HEK293 (cell line): ENCODE measurements around the gene TMEM167A.

Experiments used
- ZBTB44 ChIP-seq: fragments of 450-650 bp; IDR thresholded peaks from 2 replicates; pipeline ENCODE4 v1.5.1; 2018; ENCODE audit warnings: missing biosample characterization, mild to moderate bottlenecking, missing genetic modification characterization
- ZNF660 ChIP-seq: fragments of 450-650 bp; IDR thresholded peaks from 2 replicates; pipeline ENCODE4 v1.5.1; 2018; ENCODE audit warnings: missing biosample characterization, mild to moderate bottlenecking, missing genetic modification characterization
- ZNF76 ChIP-seq: fragments of 450-650 bp; formaldehyde crosslinking; IDR thresholded peaks from 2 replicates; pipeline ENCODE4; 2016; ENCODE audit warnings: low read depth, missing biosample characterization, missing genetic modification characterization, borderline replicate concordance
- ZSCAN30 ChIP-seq: fragments of 450-650 bp; IDR thresholded peaks from 2 replicates; pipeline ENCODE4 v1.5.1; 2018; ENCODE audit warnings: missing biosample characterization, mild to moderate bottlenecking, missing genetic modification characterization, moderate library complexity
- TF ChIP-seq, protein P1 (sequence below): fragments of 450-650 bp; formaldehyde crosslinking; IDR thresholded peaks from 2 replicates; pipeline ENCODE4 v1.5.1; 2016; ENCODE audit warnings: missing biosample characterization, missing genetic modification characterization

DNA sequence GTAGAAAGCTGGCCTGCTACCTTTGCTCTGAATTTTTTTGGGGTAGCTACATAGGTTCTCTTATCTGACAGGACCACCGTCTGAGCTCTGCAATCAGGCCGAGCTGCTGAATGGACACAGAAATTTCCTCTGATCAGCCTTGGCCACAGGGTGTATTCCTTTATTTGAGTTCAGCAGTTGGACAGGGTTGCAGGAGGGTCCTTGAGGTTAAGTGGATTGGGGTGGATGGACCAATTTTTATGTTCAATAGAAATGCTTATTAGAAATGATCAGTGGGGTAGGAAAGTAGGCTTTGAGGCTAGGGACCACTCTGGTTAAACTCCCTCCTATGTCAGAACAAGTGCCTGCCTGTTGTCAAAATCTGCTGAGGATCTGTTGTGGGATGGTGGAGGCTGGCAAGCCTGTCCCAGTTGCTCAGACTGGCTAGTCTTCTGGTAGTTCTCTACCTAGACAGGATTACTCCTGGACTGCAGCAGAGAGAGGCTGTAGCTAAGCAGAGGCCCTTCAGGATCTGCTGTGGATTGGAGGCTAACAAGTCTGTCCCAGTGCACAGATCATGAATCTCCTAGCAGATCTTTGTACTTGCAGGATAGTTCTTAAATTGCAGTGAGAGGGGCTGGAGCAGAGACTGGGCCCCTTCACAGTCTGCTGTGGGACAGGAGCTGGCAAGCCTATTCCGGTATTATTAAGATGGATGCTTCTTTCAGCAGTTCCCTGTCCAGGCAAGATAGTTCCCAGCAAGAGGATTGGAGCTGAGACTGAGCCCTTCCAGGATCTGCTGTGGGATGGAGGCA is 18.2 kb upstream of the TMEM167A start:
- TF ChIP-seq, protein P1, sequence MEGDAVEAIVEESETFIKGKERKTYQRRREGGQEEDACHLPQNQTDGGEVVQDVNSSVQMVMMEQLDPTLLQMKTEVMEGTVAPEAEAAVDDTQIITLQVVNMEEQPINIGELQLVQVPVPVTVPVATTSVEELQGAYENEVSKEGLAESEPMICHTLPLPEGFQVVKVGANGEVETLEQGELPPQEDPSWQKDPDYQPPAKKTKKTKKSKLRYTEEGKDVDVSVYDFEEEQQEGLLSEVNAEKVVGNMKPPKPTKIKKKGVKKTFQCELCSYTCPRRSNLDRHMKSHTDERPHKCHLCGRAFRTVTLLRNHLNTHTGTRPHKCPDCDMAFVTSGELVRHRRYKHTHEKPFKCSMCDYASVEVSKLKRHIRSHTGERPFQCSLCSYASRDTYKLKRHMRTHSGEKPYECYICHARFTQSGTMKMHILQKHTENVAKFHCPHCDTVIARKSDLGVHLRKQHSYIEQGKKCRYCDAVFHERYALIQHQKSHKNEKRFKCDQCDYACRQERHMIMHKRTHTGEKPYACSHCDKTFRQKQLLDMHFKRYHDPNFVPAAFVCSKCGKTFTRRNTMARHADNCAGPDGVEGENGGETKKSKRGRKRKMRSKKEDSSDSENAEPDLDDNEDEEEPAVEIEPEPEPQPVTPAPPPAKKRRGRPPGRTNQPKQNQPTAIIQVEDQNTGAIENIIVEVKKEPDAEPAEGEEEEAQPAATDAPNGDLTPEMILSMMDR (tag by site-specific recombination), result no peak
- TF ChIP-seq ZNF76 (tag by site-specific recombination) (no peak), ZSCAN30 (tag by site-specific recombination) (no peak), ZNF660 (tag by site-specific recombination) (no peak), ZBTB44 (no peak)
